DND-41 (cell line): ENCODE measurements around the gene CDKN1B.

Experiments used
- ATAC-seq: fragments of 200-7000 bp; cut with Tn5 transposase; 3 replicates; pipeline ENCODE4 v1.9.1; 2021; ENCODE audit warnings: low read depth; ENCODE audit not compliant: insufficient read depth
- DNase-seq: peaks from one replicate; pipeline ENCODE4 v3.0.0-alpha.2; 2020
- H2AFZ ChIP-seq: 2 replicates; pipeline ENCODE4 v1.6.0; 2012; ENCODE audit warnings: low read depth, low read length
- H3K27ac ChIP-seq: 2 replicates; pipeline ENCODE4 v1.5.1; 2012; ENCODE audit warnings: low read length, inconsistent platforms
- H3K27me3 ChIP-seq: fragments of 200-600 bp; sonication (generic); 2 replicates; pipeline ENCODE4 v1.6.0; 2012; ENCODE audit warnings: low read length, mild to moderate bottlenecking, inconsistent platforms; ENCODE audit not compliant: insufficient read depth, poor library complexity
- H3K36me3 ChIP-seq: 2 replicates; pipeline ENCODE4 v1.5.1; 2012; ENCODE audit warnings: low read length, inconsistent platforms; ENCODE audit not compliant: insufficient read depth
- H3K4me1 ChIP-seq: 2 replicates; pipeline ENCODE4 v1.5.1; 2012; ENCODE audit warnings: mild to moderate bottlenecking, low read length; ENCODE audit not compliant: insufficient read depth
- H3K4me2 ChIP-seq: 2 replicates; pipeline ENCODE4 v1.6.0; 2012; ENCODE audit warnings: mild to moderate bottlenecking, moderate library complexity, low read length, inconsistent platforms; ENCODE audit not compliant: insufficient read depth
- H3K4me3 ChIP-seq, 2 experiments: fragments of 200-600 bp in 1 of 2; shearing (Covaris generic) in 1 of 2; 2 replicates each; pipeline ENCODE4 v1.5.1; 2012 to 2016; ENCODE audit warnings: inconsistent platforms in 2 of 2, low read length in 2 of 2, mild to moderate bottlenecking in 2 of 2, low read depth in 1 of 2, moderate library complexity in 1 of 2
- H3K79me2 ChIP-seq: 2 replicates; pipeline ENCODE4 v1.6.0; 2012; ENCODE audit warnings: low read length, inconsistent platforms; ENCODE audit not compliant: insufficient read depth
- H3K9ac ChIP-seq: 2 replicates; pipeline ENCODE4 v1.6.0; 2012; ENCODE audit warnings: low read depth, mild to moderate bottlenecking, inconsistent platforms, low read length, moderate library complexity
- H3K9me3 ChIP-seq: 2 replicates; pipeline ENCODE4 v1.5.1; 2012; ENCODE audit warnings: low read length, moderate library complexity, mild to moderate bottlenecking, inconsistent platforms; ENCODE audit not compliant: insufficient read depth, severe bottlenecking
- H4K20me1 ChIP-seq: 2 replicates; pipeline ENCODE4 v1.6.0; 2012; ENCODE audit warnings: low read length; ENCODE audit not compliant: insufficient read depth
- EZH2 ChIP-seq: IDR thresholded peaks from 3 replicates; pipeline ENCODE4 v1.6.1; 2012; ENCODE audit warnings: borderline replicate concordance, low read depth, mild to moderate bottlenecking, moderate library complexity, low read length, inconsistent platforms; ENCODE audit not compliant: severe bottlenecking
- TF ChIP-seq, protein P1 (sequence below): IDR thresholded peaks from 2 replicates; pipeline ENCODE4 v1.5.1; 2012; ENCODE audit warnings: borderline replicate concordance, low read length, moderate library complexity, mild to moderate bottlenecking; ENCODE audit not compliant: poor library complexity, severe bottlenecking; ENCODE audit errors: extremely low read depth

Gene CDKN1B

GRCh38 chr12:12671850-12672660 lies 45.1 kb upstream of the CDKN1B start:
- H3K9me3 ChIP-seq: no peaks in the 10 kb centered on the region
- no peak overlapping the region for H3K4me3 ChIP-seq
- peaks cover 8% of the 10 kb centered on the region for H3K27me3 ChIP-seq
- H3K79me2 ChIP-seq: no peaks in the 10 kb centered on the region
- no peaks in the 10 kb centered on the region for H3K4me1 ChIP-seq
- TF ChIP-seq EZH2: no peak
- TF ChIP-seq, protein P1, sequence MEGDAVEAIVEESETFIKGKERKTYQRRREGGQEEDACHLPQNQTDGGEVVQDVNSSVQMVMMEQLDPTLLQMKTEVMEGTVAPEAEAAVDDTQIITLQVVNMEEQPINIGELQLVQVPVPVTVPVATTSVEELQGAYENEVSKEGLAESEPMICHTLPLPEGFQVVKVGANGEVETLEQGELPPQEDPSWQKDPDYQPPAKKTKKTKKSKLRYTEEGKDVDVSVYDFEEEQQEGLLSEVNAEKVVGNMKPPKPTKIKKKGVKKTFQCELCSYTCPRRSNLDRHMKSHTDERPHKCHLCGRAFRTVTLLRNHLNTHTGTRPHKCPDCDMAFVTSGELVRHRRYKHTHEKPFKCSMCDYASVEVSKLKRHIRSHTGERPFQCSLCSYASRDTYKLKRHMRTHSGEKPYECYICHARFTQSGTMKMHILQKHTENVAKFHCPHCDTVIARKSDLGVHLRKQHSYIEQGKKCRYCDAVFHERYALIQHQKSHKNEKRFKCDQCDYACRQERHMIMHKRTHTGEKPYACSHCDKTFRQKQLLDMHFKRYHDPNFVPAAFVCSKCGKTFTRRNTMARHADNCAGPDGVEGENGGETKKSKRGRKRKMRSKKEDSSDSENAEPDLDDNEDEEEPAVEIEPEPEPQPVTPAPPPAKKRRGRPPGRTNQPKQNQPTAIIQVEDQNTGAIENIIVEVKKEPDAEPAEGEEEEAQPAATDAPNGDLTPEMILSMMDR: no peak
- no peak overlapping the region for H3K9ac ChIP-seq
- no peak for ATAC-seq
- no peak overlapping the region for H2AFZ ChIP-seq
- H3K27ac ChIP-seq: no peak overlapping the region
- no peak for DNase-seq
- H3K4me2 ChIP-seq: no peak overlapping the region
- no peaks in the 10 kb centered on the region for H3K36me3 ChIP-seq
- H4K20me1 ChIP-seq: no peaks in the 10 kb centered on the region

- H3K4me3 ChIP-seq: no peak overlapping the region
- H3K27me3 ChIP-seq: peaks cover 5% of the 10 kb centered on the region
- H3K79me2 ChIP-seq: no peaks in the 10 kb centered on the region
- H3K9me3 ChIP-seq: no peaks in the 10 kb centered on the region
- no peak for ATAC-seq
- H4K20me1 ChIP-seq: no peaks in the 10 kb centered on the region
- H3K36me3 ChIP-seq: no peaks in the 10 kb centered on the region
- no peak overlapping the region for H3K4me2 ChIP-seq
- no peak overlapping the region for H3K9ac ChIP-seq
- no peak overlapping the region for H3K27ac ChIP-seq
- TF ChIP-seq EZH2: no peak
- TF ChIP-seq, protein P1: no peak
- no peak overlapping the region for H2AFZ ChIP-seq
- H3K4me1 ChIP-seq: no peaks in the 10 kb centered on the region
- no peak for DNase-seq
Measured at GRCh38 chr12:12673296-12673695, 43.9 kb upstream of the CDKN1B start.

DNA sequence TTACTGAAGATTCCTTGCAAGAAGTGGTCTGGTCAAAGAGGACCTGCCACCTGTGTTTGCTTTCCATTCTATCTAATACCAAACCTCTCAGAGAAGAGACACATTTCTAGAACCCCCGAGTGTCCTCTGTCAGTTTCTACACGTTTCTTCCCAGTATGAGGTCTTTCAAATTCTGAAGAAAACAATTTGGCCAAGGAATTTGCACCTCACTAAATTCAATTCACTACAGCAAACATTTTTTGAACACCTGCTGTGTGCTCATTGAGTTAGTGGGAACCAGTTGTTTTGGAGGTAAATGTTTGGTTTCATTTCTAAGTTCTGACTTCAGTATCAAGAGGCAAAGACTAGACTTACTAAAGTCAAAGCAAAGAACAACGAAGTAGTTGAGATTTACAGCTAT lies 40.6 kb upstream of the CDKN1B start:
- TF ChIP-seq EZH2: no peak
- TF ChIP-seq, protein P1: no peak
- ATAC-seq (no peak), DNase-seq (no peak)
- no peaks in the 10 kb centered on the region for H3K79me2 ChIP-seq
- no peaks in the 10 kb centered on the region for H3K36me3 ChIP-seq
- no peaks in the 10 kb centered on the region for H3K9me3 ChIP-seq
- H2AFZ ChIP-seq: no peak overlapping the region
- H3K27me3 ChIP-seq: no peaks in the 10 kb centered on the region
- no peak overlapping the region for H3K4me2 ChIP-seq
- no peak overlapping the region for H3K9ac ChIP-seq
- no peak overlapping the region for H3K27ac ChIP-seq
- no peak overlapping the region for H3K4me3 ChIP-seq
- H4K20me1 ChIP-seq: no peaks in the 10 kb centered on the region
- no peaks in the 10 kb centered on the region for H3K4me1 ChIP-seq
